ENCODE measurements around the gene ANKS1A.

DNA sequence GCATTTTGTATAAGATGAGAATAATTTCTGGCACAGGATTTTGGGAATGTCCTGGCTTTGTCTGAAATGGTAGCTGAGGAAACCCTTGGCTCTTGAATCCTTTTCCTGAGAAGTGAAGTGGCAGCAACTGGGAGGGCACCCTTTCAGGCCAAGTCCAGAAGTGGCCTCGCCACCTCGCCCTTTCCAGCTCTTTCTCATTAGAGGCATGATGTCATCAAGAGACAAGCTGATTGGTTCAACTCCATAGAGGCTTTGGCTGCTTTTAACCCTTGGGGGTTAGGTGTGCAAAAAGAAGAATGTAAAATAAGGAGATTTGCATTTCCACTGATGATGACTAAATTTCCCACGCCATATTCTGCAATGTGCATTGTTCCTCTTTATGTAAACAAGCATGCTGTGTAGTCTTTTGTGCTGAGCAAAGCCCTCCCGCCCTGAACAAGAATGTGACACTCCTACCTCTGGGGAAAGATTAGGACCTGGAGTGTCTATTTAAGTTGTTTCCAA lies 135.5 kb downstream of the ANKS1A start:
- TF ChIP-seq, protein P1, sequence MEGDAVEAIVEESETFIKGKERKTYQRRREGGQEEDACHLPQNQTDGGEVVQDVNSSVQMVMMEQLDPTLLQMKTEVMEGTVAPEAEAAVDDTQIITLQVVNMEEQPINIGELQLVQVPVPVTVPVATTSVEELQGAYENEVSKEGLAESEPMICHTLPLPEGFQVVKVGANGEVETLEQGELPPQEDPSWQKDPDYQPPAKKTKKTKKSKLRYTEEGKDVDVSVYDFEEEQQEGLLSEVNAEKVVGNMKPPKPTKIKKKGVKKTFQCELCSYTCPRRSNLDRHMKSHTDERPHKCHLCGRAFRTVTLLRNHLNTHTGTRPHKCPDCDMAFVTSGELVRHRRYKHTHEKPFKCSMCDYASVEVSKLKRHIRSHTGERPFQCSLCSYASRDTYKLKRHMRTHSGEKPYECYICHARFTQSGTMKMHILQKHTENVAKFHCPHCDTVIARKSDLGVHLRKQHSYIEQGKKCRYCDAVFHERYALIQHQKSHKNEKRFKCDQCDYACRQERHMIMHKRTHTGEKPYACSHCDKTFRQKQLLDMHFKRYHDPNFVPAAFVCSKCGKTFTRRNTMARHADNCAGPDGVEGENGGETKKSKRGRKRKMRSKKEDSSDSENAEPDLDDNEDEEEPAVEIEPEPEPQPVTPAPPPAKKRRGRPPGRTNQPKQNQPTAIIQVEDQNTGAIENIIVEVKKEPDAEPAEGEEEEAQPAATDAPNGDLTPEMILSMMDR (IDR thresholded peaks at IDR 0.05): no peak
- TF ChIP-seq POLR2A (IDR thresholded peaks at IDR 0.05): no peak

All from right lobe of liver (tissue), 4 donors.